Mesendoderm (in vitro differentiated cells): Measurements from ENCODE around the gene TSKU.

Experiments
- DNase-seq: peaks from one replicate; pipeline ENCODE4 v3.0.0; 2013
- H2AK5ac ChIP-seq: 2 replicates; pipeline ENCODE4 v1.6.1; 2013; ENCODE audit warnings: low read length, inconsistent platforms
- H2BK120ac ChIP-seq: 2 replicates; pipeline ENCODE4 v1.6.1; 2013; ENCODE audit warnings: low read depth, mild to moderate bottlenecking, low read length, moderate library complexity, mixed read lengths
- H2BK15ac ChIP-seq: replicated peaks from 2 replicates; pipeline ENCODE4 v1.6.1; 2013; ENCODE audit warnings: low read depth, mild to moderate bottlenecking, moderate library complexity
- H2BK5ac ChIP-seq: 2 replicates; pipeline ENCODE4 v1.6.1; 2013; ENCODE audit warnings: low read length, inconsistent platforms
- H3K18ac ChIP-seq: 2 replicates; pipeline ENCODE4 v1.6.1; 2013; ENCODE audit warnings: mild to moderate bottlenecking, low read length, mixed read lengths
- H3K23ac ChIP-seq: one replicate; pipeline ENCODE4 v1.6.1; 2013; ENCODE audit warnings: low read length
- H3K27ac ChIP-seq: 2 replicates; pipeline ENCODE4 v1.5.1; 2013; ENCODE audit warnings: low read depth, mild to moderate bottlenecking, inconsistent platforms, low read length, moderate library complexity
- H3K27me3 ChIP-seq: 2 replicates; pipeline ENCODE4 v1.6.1; 2013; ENCODE audit warnings: low read length, control low read depth, mild to moderate bottlenecking, inconsistent platforms; ENCODE audit not compliant: insufficient read depth, poor library complexity
- H3K36me3 ChIP-seq: 2 replicates; pipeline ENCODE4 v1.6.1; 2013; ENCODE audit warnings: low read length, inconsistent platforms; ENCODE audit not compliant: control insufficient read depth, insufficient read depth
- H3K4ac ChIP-seq: one replicate; pipeline ENCODE4 v1.6.1; 2013; ENCODE audit warnings: low read depth, mild to moderate bottlenecking, low read length, moderate library complexity
- H3K4me1 ChIP-seq: 2 replicates; pipeline ENCODE4 v1.6.1; 2013; ENCODE audit warnings: low read depth, low read length, inconsistent platforms; ENCODE audit not compliant: control insufficient read depth
- H3K4me2 ChIP-seq: 2 replicates; pipeline ENCODE4 v1.6.1; 2013; ENCODE audit warnings: low read length
- H3K4me3 ChIP-seq: 2 replicates; pipeline ENCODE4 v1.5.1; 2013; ENCODE audit warnings: mild to moderate bottlenecking, low read length
- H3K56ac ChIP-seq: one replicate; pipeline ENCODE4 v1.6.1; 2013; ENCODE audit warnings: low read length
- H3K79me1 ChIP-seq: 2 replicates; pipeline ENCODE4 v1.6.1; 2013; ENCODE audit warnings: low read length, inconsistent platforms
- H3K79me2 ChIP-seq: 2 replicates; pipeline ENCODE4 v1.6.1; 2013; ENCODE audit warnings: mild to moderate bottlenecking, low read length; ENCODE audit not compliant: control insufficient read depth, insufficient read depth
- H3K9ac ChIP-seq: 2 replicates; pipeline ENCODE4 v1.6.1; 2013; ENCODE audit warnings: low read length, inconsistent platforms
- H4K5ac ChIP-seq: one replicate; pipeline ENCODE4 v1.6.1; 2013; ENCODE audit warnings: low read length
- H4K8ac ChIP-seq: one replicate; pipeline ENCODE4 v1.6.1; 2013; ENCODE audit warnings: low read depth, mild to moderate bottlenecking, control low read depth, low read length, moderate library complexity
- WGBS: extraction: QIAGEN DNeasy Blood & Tissue Kit; methylation state at CpG from one replicate; pipeline ENCODE4 v1.1.7; 2013; ENCODE audit warnings: low lambda C conversion rate, missing lambda C conversion rate; ENCODE audit not compliant: insufficient coverage; ENCODE audit errors: extremely low coverage; 5-methylcytosine and 5-hydroxymethylcytosine counted together

Gene TSKU

GRCh38 chr11:76798202-76798581 lies 15.0 kb downstream of the TSKU start:
- Histone ChIP-seq H2AK5ac (no peak overlapping the region), H3K27me3 (no peaks in the 10 kb centered on the region), H3K36me3 (peaks cover 1% of the 10 kb centered on the region), H3K4ac (no peak overlapping the region), H3K23ac (no peak overlapping the region), H3K79me1 (peaks cover 24% of the 10 kb centered on the region), H3K4me3 (no peak overlapping the region), H3K56ac (peak overlapping the region; percentile 31), H3K27ac (no peak overlapping the region), H3K18ac (no peak overlapping the region), H2BK15ac (no peak overlapping the region), H3K4me1 (peaks cover 18% of the 10 kb centered on the region), H3K9ac (no peak overlapping the region), H2BK5ac (no peak overlapping the region), H4K5ac (no peak overlapping the region), H3K79me2 (peaks cover 32% of the 10 kb centered on the region), H3K4me2 (no peak overlapping the region), H4K8ac (no peak overlapping the region), H2BK120ac (no peak overlapping the region)
- no CpG with 5 or more reads among the region's 5 CpGs for WGBS
- no peak for DNase-seq

- no peak overlapping the region for H2BK15ac ChIP-seq
- H4K5ac ChIP-seq = no peak overlapping the region
- peaks cover 14% of the 10 kb centered on the region for H3K4me1 ChIP-seq
- no peak overlapping the region for H3K27ac ChIP-seq
- no peak overlapping the region for H2BK120ac ChIP-seq
- no peak overlapping the region for H3K23ac ChIP-seq
- H3K9ac ChIP-seq = peak overlapping the region; percentile 37
- H3K79me2 ChIP-seq = peaks cover 27% of the 10 kb centered on the region
- peak overlapping the region; percentile 72 for H3K56ac ChIP-seq
- H4K8ac ChIP-seq = no peak overlapping the region
- H3K4me2 ChIP-seq = no peak overlapping the region
- no peak for DNase-seq
- WGBS = no CpG with 5 or more reads among the region's 9 CpGs
- H2AK5ac ChIP-seq = no peak overlapping the region
- peaks cover 1% of the 10 kb centered on the region for H3K36me3 ChIP-seq
- no peak overlapping the region for H3K4me3 ChIP-seq
- H3K79me1 ChIP-seq = peaks cover 24% of the 10 kb centered on the region
- H3K27me3 ChIP-seq = no peaks in the 10 kb centered on the region
- peak overlapping the region; percentile 0 for H3K18ac ChIP-seq
- peak overlapping the region; percentile 37 for H3K4ac ChIP-seq
- no peak overlapping the region for H2BK5ac ChIP-seq
These were observed 15.5 kb downstream of the TSKU start for GRCh38 chr11:76798671-76799065.

- H4K5ac ChIP-seq = no peak overlapping the region
- no peak overlapping the region for H2BK120ac ChIP-seq
- peaks cover 10% of the 10 kb centered on the region for H3K4me1 ChIP-seq
- H4K8ac ChIP-seq = no peak overlapping the region
- H2BK5ac ChIP-seq = no peak overlapping the region
- peak; percentile 88 for DNase-seq
- no peak overlapping the region for H3K4me2 ChIP-seq
- H3K56ac ChIP-seq = peak overlapping the region; percentile 77
- H3K27me3 ChIP-seq = no peaks in the 10 kb centered on the region
- no peak overlapping the region for H3K4me3 ChIP-seq
- no peak overlapping the region for H3K23ac ChIP-seq
- peaks cover 21% of the 10 kb centered on the region for H3K79me2 ChIP-seq
- H3K4ac ChIP-seq = peak overlapping the region; percentile 6
- H3K36me3 ChIP-seq = peaks cover 1% of the 10 kb centered on the region
- no peak overlapping the region for H3K27ac ChIP-seq
- H3K9ac ChIP-seq = peak overlapping the region; percentile 39
- H3K18ac ChIP-seq = peak overlapping the region; percentile 52
- H2AK5ac ChIP-seq = no peak overlapping the region
- H2BK15ac ChIP-seq = no peak overlapping the region
- WGBS = no CpG with 5 or more reads among the region's 47 CpGs
- H3K79me1 ChIP-seq = peaks cover 20% of the 10 kb centered on the region
These were observed 16.1 kb downstream of the TSKU start for GRCh38 chr11:76799066-76799804.

- Histone ChIP-seq H3K9ac (no peak overlapping the region), H2BK120ac (no peak overlapping the region), H3K56ac (no peak overlapping the region), H3K18ac (no peak overlapping the region), H3K27me3 (no peaks in the 10 kb centered on the region), H4K5ac (no peak overlapping the region), H3K79me2 (peaks cover 7% of the 10 kb centered on the region), H2BK5ac (no peak overlapping the region), H3K79me1 (peaks cover 12% of the 10 kb centered on the region), H2AK5ac (no peak overlapping the region), H2BK15ac (no peak overlapping the region), H3K36me3 (peaks cover 1% of the 10 kb centered on the region), H3K4me1 (peaks cover 10% of the 10 kb centered on the region), H3K23ac (no peak overlapping the region), H3K4ac (no peak overlapping the region), H3K4me2 (no peak overlapping the region), H4K8ac (no peak overlapping the region), H3K4me3 (no peak overlapping the region), H3K27ac (no peak overlapping the region)
- DNase-seq = no peak
- no CpG with 5 or more reads among the region's 9 CpGs for WGBS
These were observed 17.5 kb downstream of the TSKU start for GRCh38 chr11:76800466-76801200.

- Histone ChIP-seq H2BK15ac (no peak overlapping the region), H4K8ac (no peak overlapping the region), H2BK120ac (no peak overlapping the region), H3K4me2 (no peak overlapping the region), H3K27ac (no peak overlapping the region), H2AK5ac (no peak overlapping the region), H3K27me3 (no peaks in the 10 kb centered on the region), H3K4me1 (peaks cover 10% of the 10 kb centered on the region), H3K79me1 (peaks cover 8% of the 10 kb centered on the region), H3K9ac (no peak overlapping the region), H3K36me3 (peaks cover 1% of the 10 kb centered on the region), H3K18ac (no peak overlapping the region), H3K56ac (no peak overlapping the region), H3K23ac (no peak overlapping the region), H3K79me2 (peaks cover 1% of the 10 kb centered on the region), H2BK5ac (no peak overlapping the region), H4K5ac (no peak overlapping the region), H3K4ac (no peak overlapping the region), H3K4me3 (no peak overlapping the region)
- peak; percentile 69 for DNase-seq
- WGBS = no CpG with 5 or more reads among the region's 2 CpGs
These were observed 18.1 kb downstream of the TSKU start for GRCh38 chr11:76801225-76801624.
